ENCODE measurements around the gene BRD9. TPM values are rescaled to one million over a fixed set of nuclear protein-coding genes. Genes with fewer than 3 reads are reported as not detected.
"Not testable (repeated sequence)": the region's sequence is repeated elsewhere in the genome, so short reads cannot be mapped to it uniquely, and the experiment has no call there.

BRD9 gene
- total RNA-seq, result 10 to 100 TPM; 37.9 to 40.8 TPM
- 10 to 100 TPM; 46.8 to 60.6 (median 51.0) TPM for polyA plus RNA-seq (ENCODE audit: insufficient read length in 6 of 6)
- long read RNA-seq, donor 1, partial matches to known transcripts, result 21 of 24 reads
- long read RNA-seq, donor 1, other reads (novel, unspliced or antisense), result 0 of 24 reads
- long read RNA-seq, donor 2, partial matches to known transcripts, result 19 of 25 reads
- long read RNA-seq, donor 2, other reads (novel, unspliced or antisense), result 0 of 25 reads
- long read RNA-seq, donor 3, partial matches to known transcripts, result 62 of 70 reads
- long read RNA-seq, donor 3, other reads (novel, unspliced or antisense), result 6 of 70 reads
- long read RNA-seq, donor 4, partial matches to known transcripts, result 29 of 35 reads
- long read RNA-seq, donor 4, other reads (novel, unspliced or antisense), result 5 of 35 reads
- long read RNA-seq, donor 5, partial matches to known transcripts, result 21 of 24 reads
- long read RNA-seq, donor 5, other reads (novel, unspliced or antisense), result 0 of 24 reads
- long read RNA-seq, donor 6, partial matches to known transcripts, result 5 of 7 reads
- long read RNA-seq, donor 6, other reads (novel, unspliced or antisense), result 0 of 7 reads
- long read RNA-seq, donor 7, partial matches to known transcripts, result 0 of 2 reads
- long read RNA-seq, donor 7, other reads (novel, unspliced or antisense), result 0 of 2 reads
- long read RNA-seq, donor 8, partial matches to known transcripts, result 0 of 2 reads
- long read RNA-seq, donor 8, other reads (novel, unspliced or antisense), result 0 of 2 reads
- long read RNA-seq, donor 9, result 0 reads
- long read RNA-seq, donor 10, partial matches to known transcripts, result 22 of 24 reads
- long read RNA-seq, donor 10, other reads (novel, unspliced or antisense), result 1 of 24 reads
- long read RNA-seq, donor 11, partial matches to known transcripts, result 15 of 15 reads
- long read RNA-seq, donor 11, other reads (novel, unspliced or antisense), result 0 of 15 reads
- long read RNA-seq, donor 12, partial matches to known transcripts, result 10 of 12 reads
- long read RNA-seq, donor 12, other reads (novel, unspliced or antisense), result 0 of 12 reads

GRCh38 chr5:892394-893136 lies at the start of gene BRD9, which contains the start of gene TRIP13:
Gene BRD9, minus strand, starts transcription at chr5:892801. Its CDS starts 144 bp downstream, at chr5:892657.
Gene TRIP13, plus strand, starts transcription at chr5:892884. Its CDS starts 115 bp downstream, at chr5:892999.
- H3K9me3 ChIP-seq, result no peaks in the 10 kb centered on the region
- peaks cover 5 to 30% of the 10 kb centered on the region in 2 donors for H3K4me1 ChIP-seq
- H3K4me3 ChIP-seq, result peak within 1 kb of the TSS; percentile 82 to 96
- DNase-seq (peak; percentile 82 to 96 (median 86)), ATAC-seq (peak; percentile 98)
- TF ChIP-seq CTCF (IDR thresholded peaks at IDR 0.05), result no peak
- H3K27me3 ChIP-seq, result no peaks in the 10 kb centered on the region
- intact Hi-C loops (cut with DNase I), result no loop called here
- peaks cover 0 to 38% of the 10 kb centered on the region in 2 donors for H3K36me3 ChIP-seq
- peak within 1 kb of the TSS; percentile 79 to 86 for H3K27ac ChIP-seq

- H3K27me3 ChIP-seq, result peaks cover 0 to 25% of the 10 kb centered on the region in 2 donors
- intact Hi-C loops (cut with DNase I); H3K27ac ChIP-seq; H3K9me3 ChIP-seq; ATAC-seq; H3K36me3 ChIP-seq; H3K4me3 ChIP-seq; DNase-seq; H3K4me1 ChIP-seq: not testable (repeated sequence)
Observed at GRCh38 chr5:940741-941140, 48.1 kb upstream of the BRD9 start.

- Histone ChIP-seq H3K36me3 (no peaks in the 10 kb centered on the region), H3K27ac (no peak overlapping the region), H3K9me3 (no peaks in the 10 kb centered on the region), H3K4me3 (no peak overlapping the region), H3K27me3 (peaks cover 0 to 15% of the 10 kb centered on the region in 2 donors), H3K4me1 (no peaks in the 10 kb centered on the region)
- ATAC-seq, result no peak
- DNase-seq, result no peak
- TF ChIP-seq CTCF (IDR thresholded peaks at IDR 0.05), result no peak
- intact Hi-C loops (cut with DNase I), result no loop called here
Observed at GRCh38 chr5:939368-939767, 46.8 kb upstream of the BRD9 start.

- no peak for TF ChIP-seq CTCF (IDR thresholded peaks at IDR 0.05)
- DNase-seq (no peak), ATAC-seq (no peak)
- H3K4me1 ChIP-seq, result no peaks in the 10 kb centered on the region
- H3K4me3 ChIP-seq, result no peak overlapping the region
- no peaks in the 10 kb centered on the region for H3K36me3 ChIP-seq
- H3K27ac ChIP-seq, result no peak overlapping the region
- intact Hi-C loops (cut with DNase I), result no loop called here
- no peaks in the 10 kb centered on the region for H3K9me3 ChIP-seq
- no peaks in the 10 kb centered on the region for H3K27me3 ChIP-seq
Observed at GRCh38 chr5:937151-937924, 44.7 kb upstream of the BRD9 start.
